ENCODE measurements around the gene MYEOV.

MYEOV gene

DNA sequence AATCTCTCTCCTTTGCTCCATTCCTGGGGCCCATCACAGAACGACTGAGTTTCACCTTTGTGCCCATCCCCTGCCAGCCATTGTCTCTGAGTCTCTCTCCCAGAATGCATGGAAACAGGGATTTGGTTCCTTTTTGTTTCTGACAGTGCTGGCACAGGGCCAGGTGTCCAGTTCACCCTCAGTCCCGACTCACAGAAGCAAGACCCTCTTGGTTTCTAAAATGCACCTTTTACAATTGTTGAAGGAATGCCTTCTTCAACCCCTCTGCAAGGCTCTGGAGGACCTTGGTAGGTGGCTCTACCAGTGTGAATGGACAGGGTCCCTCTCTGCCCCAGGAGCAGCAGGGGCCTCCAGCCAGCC lies 5.1 kb upstream of the MYEOV start:
- ChIA-PET POLR2A (no interaction called here), CTCF (no interaction called here)
- TF ChIP-seq, protein P1, sequence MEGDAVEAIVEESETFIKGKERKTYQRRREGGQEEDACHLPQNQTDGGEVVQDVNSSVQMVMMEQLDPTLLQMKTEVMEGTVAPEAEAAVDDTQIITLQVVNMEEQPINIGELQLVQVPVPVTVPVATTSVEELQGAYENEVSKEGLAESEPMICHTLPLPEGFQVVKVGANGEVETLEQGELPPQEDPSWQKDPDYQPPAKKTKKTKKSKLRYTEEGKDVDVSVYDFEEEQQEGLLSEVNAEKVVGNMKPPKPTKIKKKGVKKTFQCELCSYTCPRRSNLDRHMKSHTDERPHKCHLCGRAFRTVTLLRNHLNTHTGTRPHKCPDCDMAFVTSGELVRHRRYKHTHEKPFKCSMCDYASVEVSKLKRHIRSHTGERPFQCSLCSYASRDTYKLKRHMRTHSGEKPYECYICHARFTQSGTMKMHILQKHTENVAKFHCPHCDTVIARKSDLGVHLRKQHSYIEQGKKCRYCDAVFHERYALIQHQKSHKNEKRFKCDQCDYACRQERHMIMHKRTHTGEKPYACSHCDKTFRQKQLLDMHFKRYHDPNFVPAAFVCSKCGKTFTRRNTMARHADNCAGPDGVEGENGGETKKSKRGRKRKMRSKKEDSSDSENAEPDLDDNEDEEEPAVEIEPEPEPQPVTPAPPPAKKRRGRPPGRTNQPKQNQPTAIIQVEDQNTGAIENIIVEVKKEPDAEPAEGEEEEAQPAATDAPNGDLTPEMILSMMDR (IDR thresholded peaks at IDR 0.05; ENCODE audit: control extremely low read depth, extremely low read depth, low read depth, missing control alignments): no peak
- DNase-seq (ENCODE audit: extremely low spot score): no peak

DNA sequence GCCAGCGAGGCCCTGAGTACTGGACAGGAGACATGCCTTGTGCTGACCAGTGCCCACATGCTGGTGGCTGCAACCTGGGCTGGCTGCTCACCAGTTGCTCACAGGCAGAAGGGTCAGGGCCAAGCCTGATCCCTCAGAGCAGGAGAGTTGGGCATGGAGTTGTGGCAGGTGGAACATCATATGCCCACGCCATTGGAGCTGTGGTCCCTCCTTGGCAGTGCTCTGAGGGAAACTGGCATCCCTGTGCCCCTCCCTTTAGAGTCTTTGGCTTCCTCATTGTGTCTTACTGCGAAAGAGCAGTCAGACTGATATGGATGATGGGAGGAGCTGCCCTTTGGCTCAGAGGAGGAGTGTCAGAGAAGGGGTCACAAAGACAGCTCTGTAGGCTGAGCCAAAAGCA lies 3.1 kb upstream of the MYEOV start:
- ChIA-PET POLR2A (no interaction called here), CTCF (no interaction called here)
- TF ChIP-seq, protein P1 (IDR thresholded peaks at IDR 0.05; ENCODE audit: control extremely low read depth, extremely low read depth, low read depth, missing control alignments): no peak
- no peak for DNase-seq (ENCODE audit: extremely low spot score)

DNA sequence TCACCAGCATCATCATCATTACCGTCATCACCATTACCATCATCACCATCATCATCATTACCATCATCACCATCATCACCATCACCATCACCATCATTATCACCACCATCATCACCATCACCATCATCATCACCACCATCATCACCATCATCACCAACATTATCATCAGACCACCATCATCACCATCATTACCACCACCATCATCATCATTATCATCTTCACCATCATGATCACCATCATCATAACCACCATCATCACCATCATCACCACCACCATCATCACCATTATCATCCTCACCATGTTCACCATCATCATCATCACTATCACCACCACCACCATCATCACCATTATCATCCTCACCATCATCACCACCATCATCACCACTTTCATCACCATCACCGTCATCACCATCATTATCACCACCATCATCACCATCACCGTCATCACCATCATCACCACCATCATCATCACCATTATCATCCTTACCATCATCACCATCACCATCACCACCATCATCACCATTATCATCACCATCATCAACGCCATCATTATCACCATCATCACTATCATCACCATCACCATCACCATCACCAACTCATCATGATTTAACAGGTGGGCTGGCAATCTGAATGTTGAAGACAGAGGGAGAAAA lies 2.4 kb upstream of the MYEOV start:
- no peak for DNase-seq (ENCODE audit: extremely low spot score)
- CTCF ChIA-PET: interaction anchor here (1.5 to 3.2 kb wide), 4 partner anchors 7 to 379 kb away, joined by 4 to 15 read pairs (median 6); no protein-coding TSS in a partner anchor
- TF ChIP-seq, protein P1 (IDR thresholded peaks at IDR 0.05; ENCODE audit: control extremely low read depth, extremely low read depth, low read depth, missing control alignments): no peak
- POLR2A ChIA-PET: no interaction called here

DNA sequence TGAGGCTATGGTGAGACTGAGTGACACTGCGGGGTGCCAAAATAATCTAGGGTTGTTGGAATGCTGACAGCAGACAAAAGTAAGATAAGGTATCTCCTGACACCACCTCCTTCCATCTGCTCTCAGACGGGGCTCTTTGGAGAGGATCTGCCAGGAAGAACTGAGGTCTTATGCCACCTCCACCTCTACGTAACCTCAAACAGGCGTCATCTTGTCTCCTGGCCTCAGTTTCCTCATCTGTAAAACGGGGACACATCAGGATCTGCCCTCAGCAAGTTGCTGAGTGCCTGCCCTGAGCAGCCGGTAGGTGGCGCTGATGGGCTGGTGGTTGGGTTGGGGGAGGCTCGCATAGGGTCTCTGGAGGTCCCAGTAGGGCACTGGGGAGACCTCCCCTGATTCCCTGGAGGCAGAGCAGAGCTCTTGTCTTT lies 1.7 kb upstream of the MYEOV start:
- TF ChIP-seq, protein P1 (IDR thresholded peaks at IDR 0.05; ENCODE audit: control extremely low read depth, extremely low read depth, low read depth, missing control alignments): peak; percentile 79
- ChIA-PET CTCF (interaction anchor here (0.7 to 3.2 kb wide), 24 partner anchors 8 to 382 kb away, joined by 3 to 15 read pairs (median 4); partner anchors contain the start of gene SMIM38), POLR2A (no interaction called here)
- DNase-seq (ENCODE audit: extremely low spot score): no peak

- POLR2A ChIA-PET: no interaction called here
These were observed 868 bp upstream of the MYEOV start for GRCh38 chr11:69293087-69293486.

GRCh38 chr11:69294571-69295078 lies 670 bp downstream of the MYEOV start:
- POLR2A ChIA-PET: no interaction called here
- CTCF ChIA-PET: interaction anchor here (0.7 to 3.2 kb wide), 5 partner anchors 12 to 376 kb away, joined by 3 to 15 read pairs (median 8); partner anchors contain the start of gene SMIM38
- TF ChIP-seq, protein P1 (IDR thresholded peaks at IDR 0.05; ENCODE audit: control extremely low read depth, extremely low read depth, low read depth, missing control alignments): no peak
- DNase-seq (ENCODE audit: extremely low spot score): no peak

More at GRCh38 chr11:69293087-69293486, 868 bp upstream of the MYEOV start:
- CTCF ChIA-PET: interaction anchor here (0.7 to 3.2 kb wide), 26 partner anchors 9 to 381 kb away, joined by 3 to 15 read pairs (median 4); partner anchors contain the start of gene SMIM38
- TF ChIP-seq, protein P1 (IDR thresholded peaks at IDR 0.05; ENCODE audit: control extremely low read depth, extremely low read depth, low read depth, missing control alignments): peak; percentile 3
- DNase-seq (ENCODE audit: extremely low spot score): no peak

All from GM10248 (cell line).